Stimulated activated CD4-positive, alpha-beta T cell treated with anti-CD3 and anti-CD28 coated beads, Interleukin-4, amount 100 ng/mL, for 48 hours (primary cell): Measurements from ENCODE around the gene ITGA3.

Experiments used
- DNase-seq, 2 donors: peaks; one replicate each; pipeline ENCODE4 v3.0.0-alpha.2; 2020; ENCODE audit warnings: low read depth in 2 of 2

Gene ITGA3

DNA sequence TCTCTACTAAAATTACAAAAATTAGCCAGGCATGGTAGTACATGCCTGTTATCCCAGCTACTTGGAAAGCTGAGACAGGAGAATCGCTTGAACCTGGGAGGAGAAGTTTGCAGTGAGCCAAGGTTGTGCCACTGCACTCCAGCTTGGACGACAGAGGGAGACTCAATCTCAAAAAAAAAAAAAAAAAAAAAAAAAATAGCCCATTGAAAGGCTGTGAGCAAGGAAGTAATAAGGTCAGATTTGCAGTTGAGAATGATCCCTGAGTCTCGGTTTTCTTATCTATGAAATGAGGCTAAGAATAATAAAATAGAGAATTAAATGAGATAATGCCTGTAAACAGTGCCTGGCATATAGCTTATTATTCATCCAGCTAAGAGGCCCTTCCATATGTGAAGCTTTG, 37.9 kb downstream of the ITGA3 start:
- no peak for DNase-seq

DNA sequence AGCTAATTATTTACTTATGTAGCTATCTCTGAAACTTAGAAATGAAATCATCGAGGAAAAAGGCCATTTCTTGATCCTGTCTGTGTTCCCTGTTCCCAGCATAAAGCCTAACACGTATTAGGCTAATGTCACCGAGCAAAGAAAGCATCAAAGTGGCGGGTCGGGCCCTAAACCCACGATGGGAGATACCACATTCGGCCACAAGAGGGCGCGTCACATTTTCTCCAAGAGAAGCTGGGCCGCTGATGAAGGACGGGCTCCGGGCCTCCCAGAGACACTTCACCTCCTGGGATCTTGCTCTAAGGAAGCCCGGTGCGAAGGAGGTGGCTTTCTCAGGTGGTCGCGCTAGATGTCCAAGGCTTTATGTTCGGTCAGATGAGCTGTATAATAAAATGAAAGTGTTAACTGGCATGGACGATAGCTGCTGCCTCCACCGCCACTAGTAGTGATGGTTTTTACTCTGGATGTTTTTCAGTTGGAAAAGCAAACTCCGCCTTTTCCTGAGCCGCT, 38.4 kb downstream of the ITGA3 start:
- DNase-seq = peak; percentile 86 to 95

DNA sequence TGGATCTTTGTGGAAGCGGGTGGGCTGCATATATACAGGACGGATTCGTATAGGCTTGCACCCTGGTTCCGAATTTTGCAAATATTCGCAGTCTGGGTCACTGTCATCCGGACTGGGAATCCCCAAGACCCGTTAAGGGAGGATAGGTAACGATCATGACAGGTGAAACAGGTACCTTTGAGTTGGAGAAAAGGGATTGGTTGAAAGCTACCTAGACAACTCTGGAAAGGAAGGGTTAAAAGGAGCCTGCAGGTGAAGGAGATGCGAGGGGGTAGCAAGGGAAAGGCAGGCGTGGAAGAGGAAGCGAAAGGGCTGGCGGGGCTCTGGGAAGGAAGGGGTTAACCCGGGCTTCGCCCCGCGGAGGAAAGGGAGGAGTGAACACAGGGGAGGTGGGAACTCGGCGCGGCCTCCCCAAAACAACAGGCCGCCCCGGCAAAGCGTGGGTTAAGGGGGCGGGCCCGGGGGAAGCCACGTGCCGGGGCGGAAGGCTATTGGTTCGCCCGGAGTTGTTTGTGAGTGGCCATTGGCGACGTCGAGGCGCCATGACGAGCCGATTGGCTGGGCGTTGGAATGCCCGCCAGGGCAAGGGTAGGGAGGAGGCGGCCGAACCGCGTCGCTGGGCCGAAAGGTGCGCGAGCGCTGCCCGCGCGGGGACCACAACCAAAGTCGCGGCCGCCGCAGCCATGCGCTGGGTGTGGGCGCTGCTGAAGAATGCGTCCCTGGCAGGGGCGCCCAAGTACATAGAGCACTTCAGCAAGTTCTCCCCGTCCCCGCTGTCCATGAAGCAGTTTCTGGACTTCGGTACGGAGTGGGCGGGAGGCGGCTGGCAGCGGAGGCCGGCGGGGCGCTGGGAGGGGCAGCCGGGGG, 39.1 kb downstream of the ITGA3 start, which contains the start of gene PDK2:
TSS of gene PDK2 (plus strand) at position 599 of the 867 bp plus-strand sequence. CDS start at position 684, 85 bp downstream.
- DNase-seq = peak; percentile 90 to 94

DNA sequence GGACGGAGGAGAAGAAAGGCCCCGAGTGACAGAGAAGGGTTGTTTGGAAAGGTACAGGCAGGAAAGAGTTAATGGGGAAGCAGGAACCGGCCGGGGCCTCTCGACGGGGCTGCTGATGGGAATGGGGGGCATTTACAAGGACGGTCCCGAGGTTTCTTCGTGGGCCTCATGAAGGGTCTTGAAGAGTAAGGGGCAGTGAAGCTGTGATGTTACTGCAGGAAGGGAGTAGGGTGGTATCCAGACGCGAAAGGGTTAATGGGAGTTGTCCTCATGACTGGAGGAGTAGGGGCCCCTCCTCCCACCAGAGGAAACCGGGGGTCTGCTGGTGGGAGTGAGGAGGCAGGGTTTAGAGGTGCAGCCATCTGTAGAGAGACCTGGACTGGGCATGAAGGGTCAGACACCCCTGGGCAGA, 39.7 kb downstream of the ITGA3 start:
- DNase-seq = no peak

DNA sequence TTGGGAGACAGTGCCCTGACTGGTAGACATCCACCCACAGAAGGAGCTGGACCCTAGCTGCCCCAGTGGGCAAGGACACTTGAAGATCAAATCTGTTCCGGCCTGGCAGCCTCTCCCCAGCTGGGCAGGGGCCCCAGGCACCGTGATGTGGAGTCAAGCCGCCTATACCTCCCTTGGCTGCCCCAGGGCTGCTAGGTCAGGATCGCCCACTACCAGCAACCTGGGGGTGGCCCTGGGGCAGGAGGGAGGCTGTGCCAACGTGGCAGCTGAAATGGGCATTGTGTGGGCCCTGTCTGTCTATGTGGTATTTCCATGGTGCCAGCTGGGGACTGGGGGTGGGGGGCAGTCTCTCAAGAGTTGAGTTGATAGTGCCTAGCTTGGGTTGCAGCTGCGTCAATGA, 40.2 kb downstream of the ITGA3 start:
- DNase-seq = no peak

DNA sequence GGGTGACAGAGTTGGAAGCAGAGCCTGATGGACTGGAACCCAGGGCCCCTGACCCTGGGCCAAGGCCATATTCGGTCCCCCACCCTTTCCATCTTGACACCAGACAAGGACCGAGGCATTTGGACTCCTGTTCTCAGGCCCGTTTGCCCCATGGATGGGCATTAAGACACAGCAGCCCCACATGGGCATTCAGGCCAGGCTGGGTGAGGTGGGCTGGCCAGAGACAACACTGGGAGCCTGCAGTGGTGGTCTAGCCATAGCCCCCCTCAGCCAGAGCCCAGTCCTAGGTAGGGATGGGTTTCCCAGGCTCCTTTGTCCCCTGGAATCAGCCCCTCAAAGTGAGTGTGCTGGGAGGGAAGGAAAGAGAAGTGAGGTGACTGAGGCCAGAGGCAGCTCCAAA, 40.8 kb downstream of the ITGA3 start:
- no peak for DNase-seq

DNA sequence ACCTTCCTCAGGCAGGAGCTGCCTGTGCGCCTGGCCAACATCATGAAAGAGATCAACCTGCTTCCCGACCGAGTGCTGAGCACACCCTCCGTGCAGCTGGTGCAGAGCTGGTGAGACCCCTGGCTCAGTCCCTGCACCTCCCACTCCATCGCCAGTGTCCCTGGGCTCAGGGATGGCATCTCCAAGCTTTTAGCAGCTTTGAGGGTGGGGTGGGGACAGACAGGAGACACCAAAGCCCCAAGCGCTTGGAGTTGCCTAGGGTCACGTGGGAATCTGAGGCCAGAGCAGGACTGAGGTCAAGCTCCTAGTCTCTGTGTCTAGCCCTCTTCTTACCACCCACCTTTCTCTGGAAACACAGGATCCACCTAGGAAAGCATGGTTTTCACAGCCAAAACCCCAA, 41.5 kb downstream of the ITGA3 start:
- DNase-seq = no peak

DNA sequence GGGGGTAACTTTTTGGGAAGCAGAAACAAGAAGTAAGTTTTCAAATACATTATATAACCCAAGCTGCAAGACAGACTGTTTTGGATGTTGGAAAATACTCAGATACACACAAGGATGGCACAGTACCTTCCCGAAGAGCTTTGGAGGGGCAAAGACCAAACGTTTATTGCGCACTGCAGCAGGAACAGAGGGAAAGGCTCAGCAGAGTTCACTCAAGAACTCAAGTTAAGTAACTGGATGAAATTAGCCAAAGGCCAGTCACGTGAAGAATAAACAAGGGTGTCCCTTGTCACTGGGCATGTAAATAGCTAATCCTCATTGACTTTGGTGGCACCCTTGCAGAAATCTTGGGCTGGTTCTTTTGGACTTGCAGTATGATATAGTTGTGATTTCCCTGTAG, 42.0 kb downstream of the ITGA3 start:
- no peak for DNase-seq

DNA sequence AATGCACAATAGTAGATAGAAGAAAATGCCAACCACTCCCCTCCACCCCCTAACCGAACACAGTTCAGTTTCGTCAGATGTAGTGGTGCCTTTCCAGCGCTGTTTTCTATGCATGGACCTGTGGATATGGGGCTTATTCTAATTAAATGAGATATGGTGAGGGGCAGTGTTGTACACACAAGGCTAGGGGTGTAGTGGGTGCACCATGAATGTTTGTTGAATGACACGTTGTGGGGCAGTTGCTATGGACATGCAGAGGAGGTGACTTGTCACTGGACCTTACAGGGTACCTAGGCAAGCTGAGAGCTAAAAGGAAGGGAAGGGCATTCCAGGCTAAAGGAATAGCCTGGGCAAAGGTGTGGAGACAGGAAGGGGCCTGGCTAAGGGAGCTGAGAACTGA, 42.7 kb downstream of the ITGA3 start:
- DNase-seq = no peak

DNA sequence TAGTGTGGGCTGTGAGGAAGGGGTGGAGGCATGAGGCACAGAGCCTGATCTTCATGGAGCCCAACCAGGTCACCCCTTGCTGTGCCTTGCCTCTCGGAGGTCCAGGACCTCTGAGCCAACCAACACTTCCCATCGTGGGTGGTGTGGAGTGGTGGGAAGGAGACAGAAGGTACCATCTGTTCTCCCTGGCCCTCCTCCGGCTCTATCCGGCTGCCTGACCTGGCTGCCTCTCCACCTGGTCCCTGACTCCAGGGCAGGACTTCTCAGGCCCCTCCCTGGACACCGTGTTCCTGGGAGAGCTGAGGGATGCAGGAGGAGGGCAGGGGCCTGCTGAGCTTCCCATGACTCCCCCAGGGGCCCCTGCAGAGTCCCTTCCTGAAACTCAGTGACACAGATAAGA, 43.1 kb downstream of the ITGA3 start:
- no peak for DNase-seq

DNA sequence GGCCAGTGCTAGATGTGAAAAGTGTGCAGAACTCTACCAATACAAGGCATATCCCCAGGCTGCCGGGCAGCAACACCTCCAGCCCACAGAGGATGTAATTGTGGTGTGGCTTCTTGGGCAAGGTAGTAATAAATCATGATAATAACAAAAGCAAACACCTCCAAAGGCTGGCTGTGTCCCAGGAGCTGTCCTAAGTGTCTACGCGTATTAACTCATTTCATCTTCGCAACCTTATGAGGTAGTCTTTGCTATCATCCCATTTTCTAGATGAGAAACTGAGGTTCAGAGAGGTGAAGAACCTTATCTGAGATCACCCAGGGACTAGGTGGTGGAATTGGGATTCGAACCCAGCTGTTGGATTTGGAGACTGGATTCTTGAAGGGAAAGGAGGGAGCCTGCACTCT, 44.6 kb downstream of the ITGA3 start:
- no peak for DNase-seq

DNA sequence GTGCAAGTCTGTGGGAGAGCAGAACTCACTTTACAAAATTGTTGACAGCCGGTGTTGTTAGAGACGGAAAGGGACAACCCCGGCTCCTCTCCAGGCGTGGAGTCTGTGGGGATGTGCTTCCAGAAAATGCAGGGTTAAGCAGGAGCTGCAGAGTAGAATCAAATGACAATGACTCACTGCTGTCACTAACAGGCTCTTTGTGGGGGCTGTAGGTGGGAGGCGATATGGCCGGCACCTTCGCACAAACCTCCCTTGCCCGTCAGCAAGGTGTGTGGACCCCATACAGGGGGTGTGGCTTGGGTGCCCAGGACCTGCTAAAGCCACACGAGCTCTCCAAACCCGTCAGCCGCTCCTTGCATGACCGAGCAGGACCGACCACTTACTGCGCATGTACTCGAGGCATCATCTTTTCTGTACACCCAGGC, 45.0 kb downstream of the ITGA3 start:
- no peak for DNase-seq

DNA sequence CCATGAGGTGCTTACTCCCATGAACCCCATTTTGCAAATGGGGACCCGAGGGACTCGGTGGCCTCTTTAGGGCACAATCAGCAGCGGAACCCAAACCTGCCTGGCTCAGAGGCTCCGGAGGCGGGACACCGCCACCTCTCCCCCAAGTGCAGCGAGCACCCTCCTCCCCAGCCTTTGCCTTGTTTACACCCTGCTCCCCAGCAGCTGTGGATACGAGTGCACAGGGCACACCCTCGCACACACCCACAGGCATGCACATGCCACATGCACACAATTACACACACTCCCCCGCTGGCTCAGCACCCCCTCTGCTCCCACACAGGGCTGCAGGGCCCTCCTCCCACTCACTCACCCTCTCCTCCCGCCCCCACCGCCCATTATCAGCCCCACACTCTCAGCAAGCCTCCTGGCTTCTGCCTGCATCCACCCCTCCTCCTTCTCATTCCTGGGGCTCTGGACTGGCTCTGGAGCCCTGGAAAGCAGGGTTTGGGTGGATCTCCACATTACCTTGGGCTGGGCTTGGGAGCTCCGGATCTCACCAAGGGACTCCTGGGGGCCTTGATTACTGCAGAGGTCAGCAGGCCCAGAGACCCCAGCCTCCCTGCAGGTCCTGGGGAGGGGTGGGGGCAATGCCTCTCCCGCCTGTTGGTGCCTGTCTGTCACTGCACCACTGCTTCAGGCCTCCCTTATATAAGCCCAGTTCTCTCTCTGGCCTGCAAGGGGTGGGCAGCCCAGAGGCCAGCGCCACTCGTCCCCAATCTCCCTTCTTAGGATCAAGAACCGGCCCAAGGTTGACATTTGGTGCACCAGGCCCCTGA, 45.6 kb downstream of the ITGA3 start:
- DNase-seq = no peak

DNA sequence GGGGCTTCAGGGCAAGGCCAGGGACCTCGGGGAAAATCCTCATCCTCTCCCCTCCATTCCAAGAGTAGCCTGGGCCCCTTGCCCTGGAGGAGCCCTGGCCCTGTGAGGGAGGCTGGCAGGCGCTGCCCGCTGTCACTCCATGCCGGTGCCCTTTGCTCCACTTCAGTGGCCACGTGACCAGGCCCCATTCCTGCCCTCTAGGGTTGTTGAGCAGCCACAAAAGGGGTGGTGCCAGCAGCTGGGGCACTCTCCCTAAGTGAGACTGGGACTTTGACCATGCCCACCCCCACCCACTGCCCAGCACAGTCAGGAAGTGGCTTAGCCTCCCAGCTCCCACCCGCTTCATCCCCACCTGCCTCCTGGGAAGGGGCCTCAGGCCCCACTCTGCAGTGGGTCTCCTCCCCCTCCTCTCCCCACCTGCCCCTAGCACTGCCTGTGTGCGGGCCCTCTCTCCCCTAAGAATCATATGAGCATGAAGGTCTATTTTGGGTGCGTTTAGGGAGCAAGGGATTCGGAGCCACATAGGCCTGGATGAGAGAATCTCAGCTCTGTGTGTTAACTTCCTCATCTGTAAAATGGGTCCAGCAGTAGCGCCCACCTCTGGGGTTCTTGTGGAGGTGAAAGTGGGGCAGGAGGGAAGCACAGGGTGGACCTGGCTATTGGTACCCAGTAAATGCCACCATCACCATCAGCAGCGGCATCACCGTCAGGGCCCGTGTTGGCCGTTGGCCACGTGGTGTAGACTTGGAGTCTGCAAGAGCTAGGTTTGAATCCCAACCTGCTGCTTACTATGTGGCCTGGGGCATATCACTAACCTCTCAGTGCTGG, 46.5 kb downstream of the ITGA3 start:
- no peak for DNase-seq

DNA sequence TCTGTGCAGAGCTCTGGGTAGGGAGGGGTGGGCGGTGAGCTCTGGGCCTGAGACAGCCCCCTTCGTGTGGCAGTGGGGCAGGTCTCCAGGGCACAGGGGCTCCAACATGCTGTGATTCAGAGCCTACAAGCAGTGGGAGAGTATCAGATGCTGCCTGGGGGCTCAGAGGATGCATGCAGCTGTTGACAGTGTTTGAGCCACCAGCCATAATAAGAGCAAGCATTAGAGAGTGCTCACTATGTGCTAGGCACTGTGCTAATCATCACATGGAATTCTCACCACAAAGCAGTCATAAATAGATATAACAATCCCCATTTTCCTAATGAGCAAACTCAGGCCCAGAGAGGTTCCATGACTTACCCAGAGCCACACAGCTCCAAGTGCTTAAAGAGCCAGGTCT, 47.3 kb downstream of the ITGA3 start:
- no peak for DNase-seq

DNA sequence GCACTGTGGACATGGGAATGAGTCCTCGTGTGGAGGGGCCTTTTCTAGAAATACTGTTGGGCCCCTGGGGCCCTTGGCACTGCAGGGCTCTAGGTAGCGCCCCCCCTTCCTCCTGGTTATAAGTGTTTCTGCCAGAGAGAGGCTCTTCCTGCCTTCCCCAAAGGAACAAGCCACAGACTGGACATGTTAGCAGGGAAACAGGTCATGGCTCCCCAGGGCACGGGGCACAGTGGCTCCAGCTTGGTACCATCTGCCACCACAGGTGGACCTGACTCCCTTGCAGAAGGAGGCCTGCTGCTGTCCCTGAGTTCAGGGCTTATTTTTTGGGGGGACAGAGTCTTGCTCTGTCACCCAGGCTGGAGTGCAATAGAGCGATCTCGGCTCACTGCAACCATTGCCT, 48.0 kb downstream of the ITGA3 start:
- DNase-seq = no peak

DNA sequence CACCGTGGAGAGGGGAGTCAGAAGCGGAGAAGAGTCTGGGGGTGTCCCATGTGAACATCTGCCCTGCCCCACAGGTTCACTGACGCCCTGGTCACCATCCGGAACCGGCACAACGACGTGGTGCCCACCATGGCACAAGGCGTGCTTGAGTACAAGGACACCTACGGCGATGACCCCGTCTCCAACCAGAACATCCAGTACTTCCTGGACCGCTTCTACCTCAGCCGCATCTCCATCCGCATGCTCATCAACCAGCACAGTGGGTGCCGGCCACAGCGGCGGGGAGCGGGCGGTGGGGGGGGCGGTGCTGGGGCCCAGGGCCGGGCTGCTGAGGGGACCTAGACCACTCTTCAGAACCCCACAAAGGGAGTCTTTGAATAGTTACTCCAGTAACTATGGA, 49.9 kb downstream of the ITGA3 start:
- DNase-seq = no peak

DNA sequence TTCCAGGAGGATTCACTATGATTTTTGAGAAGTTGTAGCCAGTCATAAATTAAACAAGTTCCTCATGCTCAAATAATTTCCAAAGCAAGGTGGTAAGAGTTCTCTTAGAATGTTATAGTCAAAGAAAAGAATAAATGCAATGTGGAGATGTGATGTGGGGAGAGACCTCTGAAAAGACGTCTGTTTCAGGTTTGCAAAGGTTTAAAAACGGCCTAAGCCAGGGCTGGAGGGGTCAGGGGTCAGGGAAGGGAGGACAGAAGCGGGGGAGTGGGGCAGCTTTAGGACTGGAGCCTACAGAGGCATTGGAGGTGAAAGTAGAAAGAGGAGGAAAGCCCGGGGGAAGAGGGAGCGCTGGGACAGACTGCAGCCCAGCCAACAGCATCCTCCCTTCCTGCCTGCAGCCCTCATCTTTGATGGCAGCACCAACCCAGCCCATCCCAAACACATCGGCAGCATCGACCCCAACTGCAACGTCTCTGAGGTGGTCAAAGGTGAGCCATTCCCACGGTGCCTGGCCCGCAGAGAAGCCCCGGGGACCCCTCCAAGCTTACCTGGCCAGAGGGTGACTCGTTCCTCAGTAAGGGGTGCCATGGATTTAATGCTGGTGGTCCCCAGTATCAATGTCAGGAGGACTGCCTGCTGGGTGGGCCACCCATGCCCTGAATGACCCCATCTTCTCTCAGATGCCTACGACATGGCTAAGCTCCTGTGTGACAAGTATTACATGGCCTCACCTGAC, 50.7 kb downstream of the ITGA3 start:
- DNase-seq = no peak

DNA sequence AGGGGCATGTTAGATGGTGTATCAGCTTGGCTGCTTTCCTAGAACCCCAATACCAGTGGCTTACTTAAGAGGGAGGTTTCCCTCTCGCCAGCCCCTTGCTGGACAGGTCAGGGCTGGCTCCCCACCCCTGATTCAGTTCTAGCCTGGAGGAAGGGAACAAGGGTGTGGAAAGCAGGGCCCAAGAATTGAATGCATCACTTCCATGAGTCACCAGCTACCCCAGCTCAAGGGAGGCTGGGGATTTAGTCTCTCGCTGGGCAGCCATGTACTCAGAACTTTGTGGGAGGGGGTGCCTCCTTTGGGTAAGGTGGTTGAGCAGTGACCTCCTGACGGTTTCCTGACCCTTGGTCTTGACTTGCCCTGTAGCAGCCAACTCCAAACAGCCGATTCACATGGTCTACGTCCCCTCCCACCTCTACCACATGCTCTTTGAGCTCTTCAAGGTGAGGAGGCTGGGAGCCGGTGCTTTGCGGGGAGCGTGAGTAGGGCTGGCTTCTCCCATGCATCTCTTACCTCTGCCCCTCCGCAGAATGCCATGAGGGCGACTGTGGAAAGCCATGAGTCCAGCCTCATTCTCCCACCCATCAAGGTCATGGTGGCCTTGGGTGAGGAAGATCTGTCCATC, 52.0 kb downstream of the ITGA3 start:
- DNase-seq = no peak

DNA sequence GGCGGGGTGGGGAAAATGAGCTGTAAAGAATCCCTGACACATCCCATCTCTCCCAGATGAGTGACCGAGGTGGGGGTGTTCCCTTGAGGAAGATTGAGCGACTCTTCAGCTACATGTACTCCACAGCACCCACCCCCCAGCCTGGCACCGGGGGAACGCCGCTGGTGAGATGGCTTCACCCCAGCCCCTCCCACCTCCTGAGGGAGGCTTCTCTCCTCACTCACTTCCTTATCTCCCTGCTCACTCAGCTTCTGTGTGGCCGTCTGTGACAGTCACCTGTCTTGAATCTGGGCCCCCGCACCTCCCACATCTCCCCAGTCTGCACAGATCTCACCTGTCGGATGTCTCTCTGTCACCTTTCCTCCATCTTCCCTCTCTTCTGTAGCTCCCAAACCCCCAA, 52.6 kb downstream of the ITGA3 start:
- no peak for DNase-seq

DNA sequence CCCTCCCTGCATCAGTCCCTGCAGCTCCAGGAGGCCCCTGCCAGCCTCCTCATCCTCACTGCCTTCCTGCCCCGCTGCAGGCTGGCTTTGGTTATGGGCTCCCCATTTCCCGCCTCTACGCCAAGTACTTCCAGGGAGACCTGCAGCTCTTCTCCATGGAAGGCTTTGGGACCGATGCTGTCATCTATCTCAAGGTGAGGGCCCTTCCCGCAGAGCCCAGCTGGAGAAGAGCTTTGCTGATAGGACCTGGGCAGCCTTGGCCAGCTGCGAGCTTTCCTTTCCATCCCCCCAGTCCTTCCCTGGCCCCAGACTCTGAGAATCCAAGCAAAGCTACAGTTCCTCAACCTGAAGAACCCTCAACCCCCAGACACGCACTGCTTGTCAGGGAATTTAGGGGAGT, 53.3 kb downstream of the ITGA3 start:
- no peak for DNase-seq
